ENCODE measurements around the gene LHX3. TPM values are rescaled to one million over a fixed set of nuclear protein-coding genes. Genes with fewer than 3 reads are reported as not detected.

LHX3 gene
- total and polyA plus RNA-seq, 2 of the 8 experiments (the other 6 are each of a cell fraction or from before 2014, with no cell fraction given): 0.02 TPM; not detected in 1

GRCh38 chr9:136253246-136254130 lies 48.6 kb upstream of the LHX3 start:
- no peaks in the 10 kb centered on the region for H3K79me2 ChIP-seq (ENCODE audit: control insufficient read depth in 1 of 2, insufficient read depth in 2 of 2, low read length in 2 of 2)
- H2BK120ac ChIP-seq (replicated peaks; ENCODE audit: low read depth, low read length): no peak overlapping the region
- H3K79me1 ChIP-seq (ENCODE audit: low read depth, low read length): no peaks in the 10 kb centered on the region
- no peak overlapping the region for H3K18ac ChIP-seq (ENCODE audit: extremely low read depth, low read length)
- no peak overlapping the region for H4K5ac ChIP-seq (ENCODE audit: insufficient read length, low read depth, low read length)
- H3K27ac ChIP-seq (ENCODE audit: low read depth, low read length): no peak overlapping the region
- no peak overlapping the region for H2AFZ ChIP-seq (ENCODE audit: low read length)
- H3K56ac ChIP-seq (replicated peaks; ENCODE audit: insufficient read length, low read depth, low read length): no peak overlapping the region
- no peaks in the 10 kb centered on the region for H3K23me2 ChIP-seq (ENCODE audit: low read depth, low read length)
- H3K4me2 ChIP-seq (ENCODE audit: insufficient read depth in 1 of 2, low read depth in 2 of 2, low read length in 2 of 2): no peak overlapping the region
- FAIRE-seq (no peak), DNase-seq (ENCODE audit: low read depth in 1 of 2, low spot score in 2 of 2) (no peak)
- H3K36me3 ChIP-seq (ENCODE audit: control insufficient read depth in 2 of 4, insufficient read depth in 4 of 4, low read length in 3 of 4): no peaks in the 10 kb centered on the region
- no peaks in the 10 kb centered on the region for H3K9me3 ChIP-seq (ENCODE audit: insufficient read depth in 2 of 2, low read depth in 1 of 2, low read length in 1 of 2)
- WGBS, 2 experiments (ENCODE audit: extremely low coverage in 1 of 2, insufficient coverage in 1 of 2, insufficient read length in 1 of 2, insufficient replicate concordance in 2 of 2, low coverage in 1 of 2, low lambda C conversion rate in 2 of 2, missing lambda C conversion rate in 1 of 2): 87% methylated on average over 30 of the region's 32 CpGs; no CpG with 5 or more reads in 1 of the 2 experiments
- POLR2A ChIA-PET (ENCODE audit: partially characterized antibody): interaction anchor here (1.6 kb wide), 1 partner anchor 8 kb away, joined by 4 read pairs; no protein-coding TSS in a partner anchor
- H3K4me3 ChIP-seq (ENCODE audit: extremely low read depth in 1 of 4, insufficient read depth in 2 of 4, low read depth in 3 of 4, low read length in 4 of 4): no peak overlapping the region
- H2BK12ac ChIP-seq (ENCODE audit: low read depth, low read length): no peak overlapping the region
- no peak overlapping the region for H2BK20ac ChIP-seq (ENCODE audit: low read length)
- H2BK5ac ChIP-seq (ENCODE audit: low read depth, low read length): no peak overlapping the region
- no peak for TF ChIP-seq SIRT6 (IDR thresholded peaks at IDR 0.05; ENCODE audit: low read length)
- TF ChIP-seq BRCA1 (IDR thresholded peaks at IDR 0.05; ENCODE audit: low read depth, low read length): no peak
- no peak for TF ChIP-seq GABPA (IDR thresholded peaks at IDR 0.05; ENCODE audit: borderline replicate concordance, insufficient read depth, low read length)
- TF ChIP-seq JUN (IDR thresholded peaks at IDR 0.05; ENCODE audit: low read depth, low read length): no peak
- no peak for TF ChIP-seq TEAD4 (IDR thresholded peaks at IDR 0.05; ENCODE audit: low read depth, low read length)
- no peak for TF ChIP-seq KDM1A (IDR thresholded peaks at IDR 0.05; ENCODE audit: borderline replicate concordance, low read length)
- TF ChIP-seq TBP (IDR thresholded peaks at IDR 0.05; ENCODE audit: low read depth, low read length): no peak
- TF ChIP-seq CTBP2 (IDR thresholded peaks at IDR 0.05; ENCODE audit: borderline replicate concordance, insufficient read depth, insufficient read length, low read length): no peak
- no peak overlapping the region for H3K9ac ChIP-seq (replicated peaks in 1 of 4; ENCODE audit: extremely low read depth in 1 of 4, low read depth in 3 of 4, low read length in 3 of 4)
- H4K8ac ChIP-seq (ENCODE audit: extremely low read depth, insufficient read depth, low read length): no peak overlapping the region; the same call in 1 of the 2 replicates
- H3K4ac ChIP-seq (replicated peaks; ENCODE audit: insufficient read length, low read depth, low read length): no peak overlapping the region
- H4K20me1 ChIP-seq (replicated peaks in 1 of 2; ENCODE audit: control insufficient read depth in 1 of 2, insufficient read depth in 2 of 2, low read length in 2 of 2): no peaks in the 10 kb centered on the region
- H3K4me1 ChIP-seq (replicated peaks in 1 of 4; ENCODE audit: control insufficient read depth in 3 of 4, insufficient read depth in 4 of 4, low read length in 3 of 4): no peaks in the 10 kb centered on the region; a peak in 2 of 7 replicates
- CTCF ChIA-PET (ENCODE audit: partially characterized antibody): interaction anchor here (0.7 to 2.0 kb wide), 9 partner anchors 12 to 113 kb away, joined by 3 to 10 read pairs (median 3); no protein-coding TSS in a partner anchor
- H4K91ac ChIP-seq (replicated peaks; ENCODE audit: insufficient read length, low read length): no peak overlapping the region
- H3K14ac ChIP-seq (ENCODE audit: insufficient read length): no peak overlapping the region
- H3K27me3 ChIP-seq (replicated peaks in 1 of 4; ENCODE audit: control insufficient read depth in 3 of 4, extremely low read depth in 1 of 4, insufficient read depth in 3 of 4, low read length in 3 of 4): no peaks in the 10 kb centered on the region
- no peak overlapping the region for H3K23ac ChIP-seq (ENCODE audit: insufficient read length)
- H2AK5ac ChIP-seq (ENCODE audit: low read depth, low read length): no peak overlapping the region
- no peak overlapping the region for H2BK15ac ChIP-seq (ENCODE audit: low read length)

Measured in H1 (cell line).